OCI-LY3 (cell line): Measurements from ENCODE around the gene DRGX.

Source experiments
- H2AFZ ChIP-seq: fragments of 200-600, 300-600 bp; shearing (Covaris generic); 2 replicates; pipeline ENCODE4 v1.6.0; 2014; ENCODE audit warnings: antibody characterized with exemption, low read depth, low read length
- H3K27ac ChIP-seq: fragments of 200-600, 300-600 bp; sonication (generic); 2 replicates; pipeline ENCODE4 v1.5.1; 2014; ENCODE audit warnings: mild to moderate bottlenecking, low read length, moderate library complexity, mixed read lengths
- H3K27me3 ChIP-seq: fragments of 200-600, 300-600 bp; sonication (generic); 2 replicates; pipeline ENCODE4 v1.6.1; 2014; ENCODE audit warnings: low read depth, low read length, mixed read lengths
- H3K36me3 ChIP-seq: fragments of 200-600, 300-600 bp; sonication (generic); replicated peaks from 2 replicates; pipeline ENCODE3; 2014; ENCODE audit warnings: low read depth, low read length, mixed read lengths
- H3K4me1 ChIP-seq: fragments of 300-600, 200-600 bp; sonication (generic); 2 replicates; pipeline ENCODE4 v1.6.1; 2014; ENCODE audit warnings: low read length, mixed read lengths
- H3K4me2 ChIP-seq: fragments of 200-600, 300-600 bp; sonication (generic); 2 replicates; pipeline ENCODE4 v1.6.1; 2014; ENCODE audit warnings: low read length, mixed read lengths
- H3K4me3 ChIP-seq: fragments of 300-600, 200-600 bp; sonication (generic); 2 replicates; pipeline ENCODE4 v1.5.1; 2014; ENCODE audit warnings: antibody characterized with exemption, mild to moderate bottlenecking, low read length, moderate library complexity
- H3K79me2 ChIP-seq: fragments of 300-600, 200-600 bp; shearing (Covaris generic); 2 replicates; pipeline ENCODE4 v1.6.1; 2014; ENCODE audit warnings: mild to moderate bottlenecking, low read length, mixed read lengths
- H3K9ac ChIP-seq: fragments of 300-600, 200-600 bp; shearing (Covaris generic); 2 replicates; pipeline ENCODE4 v1.6.0; 2014; ENCODE audit warnings: mild to moderate bottlenecking, low read length, moderate library complexity
- H3K9me3 ChIP-seq: fragments of 200-600, 300-600 bp; shearing (Covaris generic); 2 replicates; pipeline ENCODE4 v1.6.1; 2014; ENCODE audit warnings: low read length, mixed read lengths; ENCODE audit not compliant: insufficient read depth
- H4K20me1 ChIP-seq: fragments of 200-600, 300-600 bp; sonication (generic); 2 replicates; pipeline ENCODE4 v1.6.1; 2016; ENCODE audit warnings: low read length, mixed read lengths; ENCODE audit not compliant: insufficient read depth
- EZH2phosphoT487 ChIP-seq: fragments of 200-600 bp; shearing (Covaris generic); IDR thresholded peaks from 2 replicates; pipeline ENCODE4 v1.6.1; 2018; ENCODE audit warnings: antibody characterized with exemption, mixed run types, low read depth
- TF ChIP-seq, protein P1 (sequence below): fragments of 200-600, 300-600 bp; sonication (generic); IDR thresholded peaks from 2 replicates; pipeline ENCODE4 v1.5.1; 2014; ENCODE audit warnings: antibody characterized with exemption, low read length, low read depth

Gene DRGX

DNA sequence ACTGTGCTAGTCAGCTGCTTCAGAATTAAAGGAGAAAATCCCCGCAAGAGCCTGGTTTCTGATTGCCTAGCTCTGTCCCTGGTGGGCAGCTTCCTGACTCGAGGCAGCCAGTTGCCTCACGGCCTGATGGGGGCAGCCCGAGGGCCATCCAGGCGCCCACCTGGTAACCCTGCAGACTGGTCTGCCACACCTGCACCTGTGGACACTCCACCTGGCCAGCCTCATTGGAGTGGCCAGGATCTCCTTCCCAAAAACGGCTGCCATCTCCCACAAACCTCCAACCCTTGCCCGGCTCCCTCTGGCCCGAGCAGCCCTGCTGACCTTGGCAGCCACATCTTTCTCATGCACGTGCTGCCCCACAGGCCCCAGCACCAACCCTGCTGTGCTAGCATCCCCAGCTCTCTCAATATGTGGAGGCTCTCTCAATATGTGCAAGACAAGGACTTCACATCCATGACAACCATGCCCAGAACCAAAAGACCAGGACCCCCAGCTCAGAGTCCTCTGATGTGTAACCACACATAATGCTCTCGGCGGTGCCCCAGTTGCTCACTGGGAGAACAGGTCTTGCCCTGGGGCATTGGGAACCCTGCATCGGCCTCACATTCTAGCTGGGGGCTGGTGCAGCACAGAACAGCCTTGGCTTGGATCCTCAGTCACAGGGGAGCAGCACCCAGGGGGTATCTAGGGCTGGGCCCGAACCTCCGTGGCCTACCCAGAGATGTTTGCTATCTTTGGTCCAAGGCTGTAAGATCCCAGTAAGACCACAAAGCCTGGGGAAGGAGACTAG is 14.6 kb downstream of the DRGX start:
- no peaks in the 10 kb centered on the region; the same call in 1 of the 2 replicates for H3K27me3 ChIP-seq
- no peaks in the 10 kb centered on the region for H4K20me1 ChIP-seq
- no peak overlapping the region for H3K27ac ChIP-seq
- no peak overlapping the region for H3K4me3 ChIP-seq
- peaks cover 21% of the 10 kb centered on the region for H3K4me1 ChIP-seq
- H3K36me3 ChIP-seq = no peaks in the 10 kb centered on the region
- no peak overlapping the region for H3K4me2 ChIP-seq
- no peaks in the 10 kb centered on the region for H3K79me2 ChIP-seq
- H3K9me3 ChIP-seq = no peaks in the 10 kb centered on the region
- no peak overlapping the region for H2AFZ ChIP-seq
- TF ChIP-seq EZH2phosphoT487 = no peak
- TF ChIP-seq, protein P1, sequence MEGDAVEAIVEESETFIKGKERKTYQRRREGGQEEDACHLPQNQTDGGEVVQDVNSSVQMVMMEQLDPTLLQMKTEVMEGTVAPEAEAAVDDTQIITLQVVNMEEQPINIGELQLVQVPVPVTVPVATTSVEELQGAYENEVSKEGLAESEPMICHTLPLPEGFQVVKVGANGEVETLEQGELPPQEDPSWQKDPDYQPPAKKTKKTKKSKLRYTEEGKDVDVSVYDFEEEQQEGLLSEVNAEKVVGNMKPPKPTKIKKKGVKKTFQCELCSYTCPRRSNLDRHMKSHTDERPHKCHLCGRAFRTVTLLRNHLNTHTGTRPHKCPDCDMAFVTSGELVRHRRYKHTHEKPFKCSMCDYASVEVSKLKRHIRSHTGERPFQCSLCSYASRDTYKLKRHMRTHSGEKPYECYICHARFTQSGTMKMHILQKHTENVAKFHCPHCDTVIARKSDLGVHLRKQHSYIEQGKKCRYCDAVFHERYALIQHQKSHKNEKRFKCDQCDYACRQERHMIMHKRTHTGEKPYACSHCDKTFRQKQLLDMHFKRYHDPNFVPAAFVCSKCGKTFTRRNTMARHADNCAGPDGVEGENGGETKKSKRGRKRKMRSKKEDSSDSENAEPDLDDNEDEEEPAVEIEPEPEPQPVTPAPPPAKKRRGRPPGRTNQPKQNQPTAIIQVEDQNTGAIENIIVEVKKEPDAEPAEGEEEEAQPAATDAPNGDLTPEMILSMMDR = no peak
- H3K9ac ChIP-seq = no peak overlapping the region

DNA sequence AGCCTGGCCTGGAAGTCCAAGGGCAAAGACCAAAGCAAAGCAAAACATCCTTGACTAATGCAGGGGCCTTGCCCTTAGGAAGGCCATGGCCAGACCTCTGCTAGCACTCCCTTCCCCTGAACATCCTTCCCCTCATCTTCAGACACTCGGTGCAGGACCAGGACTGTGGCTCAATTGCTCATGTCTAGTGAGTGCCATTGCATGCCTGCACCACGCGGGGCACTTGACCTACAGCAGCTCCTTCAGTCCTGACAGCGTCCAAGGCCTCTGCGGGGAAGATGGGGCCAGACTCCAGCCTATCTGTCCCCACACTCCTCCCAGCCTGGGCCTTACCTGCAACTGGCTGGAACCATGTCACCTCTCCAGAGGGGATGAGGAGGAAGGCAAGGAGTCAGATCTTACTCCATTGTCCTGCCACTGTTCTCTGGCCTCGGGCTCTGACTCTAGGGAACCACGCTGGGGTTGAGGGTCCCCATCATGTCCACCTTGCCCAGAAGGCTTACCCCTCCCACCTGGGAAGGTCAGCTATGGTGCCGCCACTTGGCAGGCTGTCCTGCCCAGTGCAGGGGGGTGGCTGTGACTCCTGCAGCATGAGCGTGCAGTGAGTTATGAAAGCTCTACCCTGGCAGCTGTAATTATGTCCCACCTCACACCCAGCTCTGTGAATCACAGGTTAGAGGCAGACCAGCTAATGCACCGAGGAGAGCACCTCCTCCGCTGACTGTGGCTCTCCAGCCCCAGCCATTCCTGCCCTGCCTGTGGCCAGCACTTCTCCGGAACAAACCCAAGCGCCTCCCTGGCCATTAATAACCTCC is 16.1 kb downstream of the DRGX start:
- no peaks in the 10 kb centered on the region; the same call in 1 of the 2 replicates for H3K27me3 ChIP-seq
- H2AFZ ChIP-seq = no peak overlapping the region
- no peak overlapping the region for H3K4me3 ChIP-seq
- no peaks in the 10 kb centered on the region for H3K9me3 ChIP-seq
- no peaks in the 10 kb centered on the region for H3K36me3 ChIP-seq
- TF ChIP-seq, protein P1 = no peak
- TF ChIP-seq EZH2phosphoT487 = no peak
- H3K9ac ChIP-seq = no peak overlapping the region
- H3K4me2 ChIP-seq = no peak overlapping the region
- no peaks in the 10 kb centered on the region for H4K20me1 ChIP-seq
- H3K27ac ChIP-seq = no peak overlapping the region
- H3K4me1 ChIP-seq = peaks cover 21% of the 10 kb centered on the region
- H3K79me2 ChIP-seq = no peaks in the 10 kb centered on the region

DNA sequence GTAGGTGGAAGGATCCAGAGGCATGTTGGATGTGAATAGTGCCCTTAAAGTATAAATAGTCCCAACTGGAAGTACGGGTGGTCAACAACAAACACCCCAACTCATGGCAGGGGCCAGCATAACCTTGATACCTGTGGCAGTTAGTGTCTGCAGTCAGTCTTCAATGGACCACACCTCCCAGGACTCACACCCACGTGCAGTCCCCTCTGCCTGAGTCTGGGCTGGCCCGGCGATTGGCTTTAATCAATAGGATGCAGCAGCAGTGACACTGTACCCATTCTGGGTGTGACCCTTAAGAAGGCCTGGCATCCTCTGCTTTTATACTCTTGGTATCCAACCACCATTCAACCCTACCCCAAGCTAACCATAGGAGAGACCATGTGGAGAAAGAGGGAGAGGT is 18.6 kb downstream of the DRGX start:
- H3K27ac ChIP-seq = no peak overlapping the region
- H3K4me2 ChIP-seq = no peak overlapping the region
- H3K36me3 ChIP-seq = no peaks in the 10 kb centered on the region
- TF ChIP-seq EZH2phosphoT487 = no peak
- TF ChIP-seq, protein P1 = no peak
- peaks cover 9% of the 10 kb centered on the region for H3K4me1 ChIP-seq
- no peaks in the 10 kb centered on the region for H4K20me1 ChIP-seq
- no peaks in the 10 kb centered on the region for H3K9me3 ChIP-seq
- no peak overlapping the region for H3K9ac ChIP-seq
- no peaks in the 10 kb centered on the region for H3K79me2 ChIP-seq
- H3K27me3 ChIP-seq = peaks cover 4% of the 10 kb centered on the region; the same call in 1 of the 2 replicates
- H3K4me3 ChIP-seq = no peak overlapping the region
- H2AFZ ChIP-seq = no peak overlapping the region

DNA sequence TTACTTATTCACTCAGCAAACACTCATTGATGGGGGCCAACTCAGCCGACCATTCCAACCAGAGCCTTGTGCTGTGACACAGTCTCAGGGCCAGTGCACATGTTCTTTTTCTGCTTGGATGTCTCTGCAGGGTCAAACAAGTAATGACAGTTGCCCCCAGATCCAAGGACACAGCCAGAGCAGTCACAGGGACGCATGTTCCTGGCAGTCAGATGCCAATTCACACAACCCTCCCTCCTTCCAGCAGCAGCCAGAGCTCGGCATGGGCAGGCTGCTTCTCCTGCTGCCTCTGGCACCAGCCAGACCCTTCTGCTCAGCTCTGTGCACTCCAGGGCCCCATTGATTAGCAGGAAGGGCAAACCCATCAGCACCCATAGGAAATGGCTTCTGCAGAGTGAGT is 20.3 kb downstream of the DRGX start:
- TF ChIP-seq, protein P1 = no peak
- no peak for TF ChIP-seq EZH2phosphoT487
- no peaks in the 10 kb centered on the region for H4K20me1 ChIP-seq
- H3K4me1 ChIP-seq = no peaks in the 10 kb centered on the region
- no peaks in the 10 kb centered on the region for H3K79me2 ChIP-seq
- H3K9ac ChIP-seq = no peak overlapping the region
- H3K27me3 ChIP-seq = peaks cover 4% of the 10 kb centered on the region; the same call in 1 of the 2 replicates
- H3K27ac ChIP-seq = no peak overlapping the region
- no peak overlapping the region for H2AFZ ChIP-seq
- H3K4me2 ChIP-seq = no peak overlapping the region
- no peaks in the 10 kb centered on the region for H3K36me3 ChIP-seq
- H3K9me3 ChIP-seq = no peaks in the 10 kb centered on the region
- H3K4me3 ChIP-seq = no peak overlapping the region
